K562 (cell line): ENCODE results near the gene TOR1B. TPM values are rescaled to one million over a fixed set of nuclear protein-coding genes. Genes with fewer than 3 reads are reported as not detected.

ENCODE experiments used
- ARID1B ChIP-seq: fragments of 450-650 bp; IDR thresholded peaks from 2 replicates; pipeline ENCODE4 v1.6.1; 2016; ENCODE audit warnings: antibody characterized with exemption, mild to moderate bottlenecking, inconsistent platforms
- ATF7 ChIP-seq: fragments of 450-650 bp; IDR thresholded peaks from 2 replicates; pipeline ENCODE4 v1.7.1; 2014; ENCODE audit warnings: mild to moderate bottlenecking, moderate library complexity
- ETV6 ChIP-seq, 3 experiments: fragments of 150-350 bp in 1 of 3; sonication (generic) in 1 of 3; formaldehyde crosslinking in 1 of 3; IDR thresholded peaks; 2 replicates each; pipeline versions ENCODE4 v1.6.1 to v1.8.0; 2014 to 2022; ENCODE audit warnings: borderline replicate concordance in 2 of 3, low read depth in 2 of 3, antibody characterized with exemption in 1 of 3, low read length in 1 of 3, mild to moderate bottlenecking in 1 of 3, missing genetic modification reagents in 1 of 3
- FOS ChIP-seq: IDR thresholded peaks from 3 replicates; pipeline ENCODE4 v1.6.1; 2011; ENCODE audit not compliant: insufficient read length; ENCODE audit errors: extremely low read depth
- HDAC8 ChIP-seq: fragments of 450-650 bp; IDR thresholded peaks from 2 replicates; pipeline ENCODE4 v1.6.1; 2016; ENCODE audit warnings: mild to moderate bottlenecking, missing genetic modification characterization, moderate library complexity, missing compliant biosample characterization
- HNRNPLL ChIP-seq: fragments of 200-400 bp; formaldehyde crosslinking; IDR thresholded peaks from 2 replicates; pipeline ENCODE4 v1.6.1; 2017; ENCODE audit warnings: low read length, low read depth, mild to moderate bottlenecking; ENCODE audit not compliant: poor library complexity, severe bottlenecking
- MAFF ChIP-seq: IDR thresholded peaks from 2 replicates; pipeline ENCODE4 v1.6.1; 2012; ENCODE audit warnings: low read length, improper control_type of control experiment
- NR3C1 ChIP-seq: sonication (generic); formaldehyde crosslinking; IDR thresholded peaks from 2 replicates; pipeline ENCODE4 v1.8.1; 2022; ENCODE audit warnings: missing genetic modification reagents
- SIN3A ChIP-seq, 2 experiments: fragments of 150-350 bp in 1 of 2; IDR thresholded peaks; 2 replicates each; pipeline ENCODE4 v1.6.1; 2011 to 2016; ENCODE audit warnings: borderline replicate concordance in 2 of 2, low read depth in 2 of 2, low read length in 2 of 2, mild to moderate bottlenecking in 2 of 2, moderate library complexity in 2 of 2; ENCODE audit not compliant: control insufficient read depth in 1 of 2
- SIX5 ChIP-seq, 2 experiments: IDR thresholded peaks; 2 replicates each; pipeline ENCODE4 v1.6.1; 2011; ENCODE audit warnings: low read length in 2 of 2, borderline replicate concordance in 1 of 2, low read depth in 1 of 2, mild to moderate bottlenecking in 1 of 2, moderate library complexity in 1 of 2; ENCODE audit not compliant: insufficient read depth in 1 of 2
- SMARCA5 ChIP-seq: fragments of 450-650 bp; IDR thresholded peaks from 2 replicates; pipeline ENCODE4 v1.6.1; 2016
- TEAD4 ChIP-seq, 2 experiments: sonication (generic) in 1 of 2; formaldehyde crosslinking in 1 of 2; IDR thresholded peaks; 2 replicates each; pipeline versions ENCODE4 v1.6.1 to v1.8.0; 2012 to 2022; ENCODE audit warnings: borderline replicate concordance in 1 of 2, inconsistent platforms in 1 of 2, low read length in 1 of 2, mild to moderate bottlenecking in 1 of 2, missing genetic modification reagents in 1 of 2
- XRCC4 ChIP-seq: IDR thresholded peaks from one replicate; pipeline ENCODE4 v1.6.1; 2011; ENCODE audit not compliant: insufficient read depth, insufficient read length; ENCODE audit errors: extremely low read depth
- ZKSCAN1 ChIP-seq: fragments of 150-350 bp; IDR thresholded peaks from 2 replicates; pipeline ENCODE4 v1.6.1; 2016; ENCODE audit warnings: low read depth, low read length
- ZNF121 ChIP-seq: sonication (generic); formaldehyde crosslinking; conservative IDR thresholded peaks from 2 replicates; pipeline ENCODE4 v1.8.0; 2022; ENCODE audit warnings: missing genetic modification reagents
- ZNF217 ChIP-seq: sonication (generic); formaldehyde crosslinking; IDR thresholded peaks from 2 replicates; pipeline ENCODE4 v1.8.0; 2022; ENCODE audit warnings: mild to moderate bottlenecking, missing genetic modification reagents
- ZNF77 ChIP-seq: fragments of 250-450 bp; sonication (Bioruptor Pico); IDR thresholded peaks from 2 replicates; pipeline ENCODE4 v1.5.0; 2020
- ZNF780A ChIP-seq: fragments of 250-450 bp; sonication (Bioruptor Pico); IDR thresholded peaks from 2 replicates; pipeline ENCODE4 v1.5.0; 2021; ENCODE audit warnings: mild to moderate bottlenecking
- polyA plus RNA-seq, 8 experiments: library from polyadenylated mRNA; depleted of rRNA in 4 of 8; stranded (reverse) in 5 of 8; unstranded in 3 of 8; fragments of >200 nt; fragmentation: Nextera tagmentation in 2 of 8; fragmentation: Illumina TruSeq in 1 of 8; extraction: Ambion mirVana in 2 of 8; extraction: Trizol in 1 of 8; gene quantifications; 2 replicates each; pipeline versions ENCODE4 v1.2.1 to v1.2.3, GENCODE V29; 2011 to 2014; ENCODE audit warnings: inconsistent platforms in 1 of 8, missing spikeins in 1 of 8
- total RNA-seq, 7 experiments: library from RNA; depleted of rRNA in 6 of 7; stranded (reverse); fragments of >200 nt in 6 of 7; fragmentation: Illumina TruSeq in 2 of 7; extraction: Trizol in 2 of 7; gene quantifications; 2 replicates each; pipeline versions ENCODE4 v1.2.1 to v1.2.3, GENCODE V29; 2011 to 2021; ENCODE audit warnings: low replicate concordance in 1 of 7
- TF ChIP-seq, protein P1 (sequence below): sonication (generic); formaldehyde crosslinking; IDR thresholded peaks from 2 replicates; pipeline ENCODE4 v1.8.0; 2022; ENCODE audit warnings: mild to moderate bottlenecking, missing genetic modification reagents
- TF ChIP-seq, protein P2 (sequence below): fragments of 450-650 bp; IDR thresholded peaks from 2 replicates; pipeline ENCODE4 v1.6.1; 2016; ENCODE audit warnings: missing biosample characterization, missing genetic modification characterization
- TF ChIP-seq, protein P3 (sequence below): fragments of 200-400 bp; formaldehyde crosslinking; IDR thresholded peaks from 2 replicates; pipeline ENCODE4 v1.6.1; 2017; ENCODE audit warnings: mild to moderate bottlenecking, low read depth, low read length, moderate library complexity
- TF ChIP-seq, protein P4 (sequence below): fragments of 450-650 bp; IDR thresholded peaks from one replicate; pipeline ENCODE4 v1.6.1; 2018; ENCODE audit warnings: mild to moderate bottlenecking, moderate library complexity; ENCODE audit not compliant: partially characterized antibody

The TOR1B gene
- total and polyA plus RNA-seq, 9 of the 15 experiments (the other 6 are each of a cell fraction or from before 2014, with no cell fraction given), result 4.2 to 36.5 (median 24.6) TPM

DNA sequence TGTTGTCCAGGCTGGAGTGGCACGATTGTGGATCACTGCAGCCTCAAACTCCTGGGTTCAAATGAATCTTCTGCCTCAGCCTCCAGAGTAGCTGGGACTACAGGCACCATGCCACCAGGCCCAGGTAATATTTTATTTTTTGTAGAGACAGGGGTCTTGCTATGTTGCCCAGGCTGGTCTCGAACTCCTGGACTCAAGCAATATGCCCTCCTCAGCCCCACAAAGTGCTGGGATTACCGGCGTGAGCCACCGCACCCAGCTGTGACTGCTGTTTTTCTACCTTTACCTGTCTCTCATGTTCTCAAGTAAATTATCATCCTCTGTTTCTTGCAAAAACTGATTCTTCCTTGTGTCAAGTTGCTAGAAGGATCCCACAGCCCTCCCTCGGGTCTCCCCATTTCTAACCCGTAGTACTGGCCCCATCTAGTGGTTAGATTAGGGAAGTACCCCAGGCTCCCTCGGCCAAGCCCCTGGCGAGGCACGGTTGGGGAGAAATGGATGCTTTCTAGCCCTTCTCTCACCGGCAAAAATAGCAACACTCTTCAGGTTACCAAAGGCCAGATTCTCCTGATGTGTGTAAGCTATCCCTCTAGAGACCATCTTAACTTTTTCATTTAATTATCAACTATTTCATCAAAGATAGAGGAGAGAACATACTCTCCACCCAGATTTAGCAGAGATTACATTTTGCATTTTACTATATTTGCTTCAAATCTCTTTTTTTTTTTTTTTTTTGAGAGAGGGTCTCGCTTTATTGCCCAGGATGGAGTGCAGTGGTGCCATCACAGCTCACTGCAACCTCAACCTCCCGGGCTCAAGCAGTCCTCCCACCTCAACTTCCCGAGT is 19.2 kb upstream of the TOR1B start (continued):
- no peak for TF ChIP-seq SIX5 (IDR thresholded peaks at IDR 0.05; ENCODE audit: borderline replicate concordance in 1 of 2, insufficient read depth in 1 of 2, low read depth in 1 of 2, low read length in 2 of 2)
- no peak for TF ChIP-seq ZNF217 (CRISPR knock-in tag)
- TF ChIP-seq ATF7, result peak; percentile 54; the same call in 1 of the 2 replicates
- no peak for TF ChIP-seq ZNF77 (CRISPR knock-in tag)
- TF ChIP-seq HDAC8, result no peak
- TF ChIP-seq ZNF780A (CRISPR knock-in tag), result no peak
- no peak for TF ChIP-seq ARID1B
- no peak for TF ChIP-seq TEAD4 (IDR thresholded peaks at IDR 0.05; ENCODE audit: low read length)
- no peak for TF ChIP-seq TEAD4 (CRISPR knock-in tag; IDR thresholded peaks at IDR 0.05; ENCODE audit: borderline replicate concordance)
- peak; percentile 15; the same call in 1 of the 2 replicates for TF ChIP-seq SMARCA5
- TF ChIP-seq MAFF, result no peak
- peak; percentile 98 for TF ChIP-seq ZNF121 (CRISPR knock-in tag)
- TF ChIP-seq ZKSCAN1, result no peak
- TF ChIP-seq, protein P1, sequence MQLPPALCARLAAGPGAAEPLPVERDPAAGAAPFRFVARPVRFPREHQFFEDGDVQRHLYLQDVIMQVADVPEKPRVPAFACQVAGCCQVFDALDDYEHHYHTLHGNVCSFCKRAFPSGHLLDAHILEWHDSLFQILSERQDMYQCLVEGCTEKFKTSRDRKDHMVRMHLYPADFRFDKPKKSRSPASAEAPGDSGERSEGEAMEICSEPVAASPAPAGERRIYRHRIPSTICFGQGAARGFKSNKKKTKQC (CRISPR knock-in tag), result no peak
- TF ChIP-seq, protein P2, sequence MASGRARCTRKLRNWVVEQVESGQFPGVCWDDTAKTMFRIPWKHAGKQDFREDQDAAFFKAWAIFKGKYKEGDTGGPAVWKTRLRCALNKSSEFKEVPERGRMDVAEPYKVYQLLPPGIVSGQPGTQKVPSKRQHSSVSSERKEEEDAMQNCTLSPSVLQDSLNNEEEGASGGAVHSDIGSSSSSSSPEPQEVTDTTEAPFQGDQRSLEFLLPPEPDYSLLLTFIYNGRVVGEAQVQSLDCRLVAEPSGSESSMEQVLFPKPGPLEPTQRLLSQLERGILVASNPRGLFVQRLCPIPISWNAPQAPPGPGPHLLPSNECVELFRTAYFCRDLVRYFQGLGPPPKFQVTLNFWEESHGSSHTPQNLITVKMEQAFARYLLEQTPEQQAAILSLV, result no peak
- TF ChIP-seq, protein P3, sequence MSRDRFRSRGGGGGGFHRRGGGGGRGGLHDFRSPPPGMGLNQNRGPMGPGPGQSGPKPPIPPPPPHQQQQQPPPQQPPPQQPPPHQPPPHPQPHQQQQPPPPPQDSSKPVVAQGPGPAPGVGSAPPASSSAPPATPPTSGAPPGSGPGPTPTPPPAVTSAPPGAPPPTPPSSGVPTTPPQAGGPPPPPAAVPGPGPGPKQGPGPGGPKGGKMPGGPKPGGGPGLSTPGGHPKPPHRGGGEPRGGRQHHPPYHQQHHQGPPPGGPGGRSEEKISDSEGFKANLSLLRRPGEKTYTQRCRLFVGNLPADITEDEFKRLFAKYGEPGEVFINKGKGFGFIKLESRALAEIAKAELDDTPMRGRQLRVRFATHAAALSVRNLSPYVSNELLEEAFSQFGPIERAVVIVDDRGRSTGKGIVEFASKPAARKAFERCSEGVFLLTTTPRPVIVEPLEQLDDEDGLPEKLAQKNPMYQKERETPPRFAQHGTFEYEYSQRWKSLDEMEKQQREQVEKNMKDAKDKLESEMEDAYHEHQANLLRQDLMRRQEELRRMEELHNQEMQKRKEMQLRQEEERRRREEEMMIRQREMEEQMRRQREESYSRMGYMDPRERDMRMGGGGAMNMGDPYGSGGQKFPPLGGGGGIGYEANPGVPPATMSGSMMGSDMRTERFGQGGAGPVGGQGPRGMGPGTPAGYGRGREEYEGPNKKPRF, result no peak
- TF ChIP-seq, protein P4, sequence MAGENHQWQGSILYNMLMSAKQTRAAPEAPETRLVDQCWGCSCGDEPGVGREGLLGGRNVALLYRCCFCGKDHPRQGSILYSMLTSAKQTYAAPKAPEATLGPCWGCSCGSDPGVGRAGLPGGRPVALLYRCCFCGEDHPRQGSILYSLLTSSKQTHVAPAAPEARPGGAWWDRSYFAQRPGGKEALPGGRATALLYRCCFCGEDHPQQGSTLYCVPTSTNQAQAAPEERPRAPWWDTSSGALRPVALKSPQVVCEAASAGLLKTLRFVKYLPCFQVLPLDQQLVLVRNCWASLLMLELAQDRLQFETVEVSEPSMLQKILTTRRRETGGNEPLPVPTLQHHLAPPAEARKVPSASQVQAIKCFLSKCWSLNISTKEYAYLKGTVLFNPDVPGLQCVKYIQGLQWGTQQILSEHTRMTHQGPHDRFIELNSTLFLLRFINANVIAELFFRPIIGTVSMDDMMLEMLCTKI, result no peak
- TF ChIP-seq ETV6 (IDR thresholded peaks at IDR 0.05; ENCODE audit: borderline replicate concordance in 1 of 2, low read depth in 2 of 2, low read length in 1 of 2), result no peak
- TF ChIP-seq ETV6 (CRISPR knock-in tag; IDR thresholded peaks at IDR 0.05; ENCODE audit: borderline replicate concordance), result no peak
- no peak for TF ChIP-seq HNRNPLL
- no peak for TF ChIP-seq SIN3A (IDR thresholded peaks at IDR 0.05; ENCODE audit: borderline replicate concordance in 2 of 2, control insufficient read depth in 1 of 2, low read depth in 2 of 2, low read length in 2 of 2)
- TF ChIP-seq NR3C1, result no peak
- TF ChIP-seq XRCC4, result no peak
- TF ChIP-seq FOS, result no peak
